Uterine smooth muscle cell (primary cell): ENCODE measurements around the gene ZNF454. TPM values are rescaled to one million over a fixed set of nuclear protein-coding genes. Genes with fewer than 3 reads are reported as not detected.

Experiments
- total RNA-seq: library from RNA; depleted of rRNA; stranded (reverse); fragments of >200 nt; gene quantifications from 2 replicates; pipeline ENCODE4 v1.2.3, GENCODE V29; 2014

Gene ZNF454
- 1.7 and 2.6 TPM in 2 replicates for total RNA-seq

GRCh38 chr5:178940569-178941360 lies at the start of gene ZNF454:
Gene ZNF454, plus strand, starts transcription at chr5:178941198. Its CDS starts 1,594 bp downstream, at chr5:178942792.

GRCh38 chr5:178895615-178896571 lies 45.1 kb upstream of the ZNF454 start, which contains the start of gene ZFP2:
Gene ZFP2, plus strand, starts transcription at chr5:178895913. Its CDS starts 35,401 bp downstream, at chr5:178931314.

GRCh38 chr5:178994580-178995340 lies 53.8 kb downstream of the ZNF454 start, which contains the start of gene GRM6:
Gene GRM6, minus strand, starts transcription at chr5:178995320. Its CDS starts 376 bp downstream, at chr5:178994944.

Other genes with a start within 250 kb of the ZNF454 start
- gene ZNF354A, start 210.5 kb upstream of the ZNF454 start, total RNA-seq = 5.0 and 9.6 TPM in 2 replicates
- 8.3 and 10.6 TPM in 2 replicates for gene ZNF354B, start 81.2 kb upstream of the ZNF454 start, total RNA-seq
- 0.22 and 1.4 TPM in 2 replicates for gene ZFP2, start 45.3 kb upstream of the ZNF454 start, total RNA-seq
- gene GRM6, start 54.1 kb downstream of the ZNF454 start, total RNA-seq = not detected in 2 replicates
- 4.8 and 7.6 TPM in 2 replicates for gene ZNF879, start 82.6 kb downstream of the ZNF454 start, total RNA-seq
- 9.4 and 10.0 TPM in 2 replicates for gene ZNF354C, start 119.2 kb downstream of the ZNF454 start, total RNA-seq